Activated T-helper 9 cell treated with anti-CD3 and anti-CD28 coated beads, Interleukin-2, amount 50 U/mL, for 16 hours (primary cell): ENCODE measurements around the gene SOX5.

ENCODE experiments used
- DNase-seq: peaks from one replicate; pipeline ENCODE4 v3.0.0-alpha.2; 2020; ENCODE audit warnings: low read depth

The SOX5 gene

GRCh38 chr12:23596568-23596967 is 352.9 kb downstream of the SOX5 start:
- no peak for DNase-seq

- no peak for DNase-seq
Observed at GRCh38 chr12:23587833-23588559, 361.5 kb downstream of the SOX5 start.

GRCh38 chr12:23585782-23586163 is 363.7 kb downstream of the SOX5 start:
- DNase-seq, result no peak

DNA sequence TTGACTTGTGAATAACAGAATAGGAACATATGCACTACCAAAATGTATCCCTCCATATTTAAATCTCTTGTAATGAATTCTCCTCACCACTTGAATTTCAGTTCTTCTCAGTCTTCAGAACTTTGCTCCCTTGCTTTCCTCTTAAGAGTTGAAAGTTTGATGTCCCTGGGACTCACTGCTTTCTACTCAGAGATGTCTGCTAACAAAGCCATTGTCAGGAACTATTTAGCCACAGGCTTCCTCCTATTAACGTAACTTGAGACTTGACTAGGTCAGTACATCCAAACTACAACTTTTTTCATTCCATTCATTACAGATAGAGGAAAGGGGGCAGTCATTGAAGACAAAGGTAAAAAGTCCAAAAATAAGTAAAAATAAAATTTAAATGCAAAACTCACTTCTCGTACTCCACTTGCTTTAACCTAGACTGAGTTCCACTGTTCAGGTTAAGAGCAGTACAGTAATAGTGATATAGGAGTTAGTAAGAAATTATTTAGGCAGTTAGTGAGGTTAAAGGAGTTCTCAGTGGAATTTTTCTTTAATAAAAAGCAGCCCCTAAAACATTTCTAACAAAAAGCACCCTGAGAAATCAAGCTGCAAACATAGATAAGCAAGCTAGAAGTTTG is 364.2 kb downstream of the SOX5 start:
- DNase-seq, result no peak

GRCh38 chr12:23581913-23582312 is 367.6 kb downstream of the SOX5 start:
- no peak for DNase-seq

DNA sequence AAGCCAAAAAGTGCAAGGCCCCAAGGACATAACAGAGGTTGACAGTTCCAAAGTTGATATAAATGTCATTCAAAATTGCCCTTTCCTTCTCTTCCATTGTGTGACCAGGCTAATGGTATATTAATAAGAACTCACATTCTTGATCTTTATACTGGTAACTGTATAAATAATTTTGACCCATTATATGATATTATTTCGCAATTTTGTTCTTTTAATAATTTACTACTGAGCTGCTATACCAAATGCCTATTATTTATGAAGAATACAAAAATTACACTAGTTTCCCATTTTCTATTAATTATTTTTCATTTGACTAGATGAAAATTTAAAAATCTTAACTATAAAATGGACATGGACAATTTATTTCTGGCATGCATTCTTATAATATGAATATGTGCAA is 370.2 kb downstream of the SOX5 start:
- DNase-seq, result no peak

GRCh38 chr12:23576372-23576771 is 373.1 kb downstream of the SOX5 start:
- DNase-seq, result no peak

DNA sequence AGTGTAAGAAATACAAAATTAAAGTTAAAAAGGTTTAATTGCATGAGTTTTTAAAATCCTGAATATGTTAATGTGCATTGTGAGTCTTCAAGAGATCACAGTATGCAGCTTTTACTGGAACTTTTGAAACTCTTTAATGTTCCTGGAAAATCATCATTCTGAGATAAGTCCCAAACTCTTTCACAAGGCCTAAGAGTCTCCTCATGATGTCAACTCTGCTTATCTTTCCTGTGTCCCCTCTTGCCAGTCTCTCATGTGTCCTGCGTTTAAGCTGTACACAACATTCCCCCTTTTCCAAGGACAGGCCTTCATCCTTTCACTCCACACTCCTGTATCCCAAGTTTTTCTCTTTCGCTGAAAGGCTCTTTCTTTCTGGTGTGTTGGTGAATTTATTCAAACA is 380.1 kb downstream of the SOX5 start:
- DNase-seq, result no peak

- DNase-seq, result no peak
Observed at GRCh38 chr12:23566133-23566532, 383.3 kb downstream of the SOX5 start.

DNA sequence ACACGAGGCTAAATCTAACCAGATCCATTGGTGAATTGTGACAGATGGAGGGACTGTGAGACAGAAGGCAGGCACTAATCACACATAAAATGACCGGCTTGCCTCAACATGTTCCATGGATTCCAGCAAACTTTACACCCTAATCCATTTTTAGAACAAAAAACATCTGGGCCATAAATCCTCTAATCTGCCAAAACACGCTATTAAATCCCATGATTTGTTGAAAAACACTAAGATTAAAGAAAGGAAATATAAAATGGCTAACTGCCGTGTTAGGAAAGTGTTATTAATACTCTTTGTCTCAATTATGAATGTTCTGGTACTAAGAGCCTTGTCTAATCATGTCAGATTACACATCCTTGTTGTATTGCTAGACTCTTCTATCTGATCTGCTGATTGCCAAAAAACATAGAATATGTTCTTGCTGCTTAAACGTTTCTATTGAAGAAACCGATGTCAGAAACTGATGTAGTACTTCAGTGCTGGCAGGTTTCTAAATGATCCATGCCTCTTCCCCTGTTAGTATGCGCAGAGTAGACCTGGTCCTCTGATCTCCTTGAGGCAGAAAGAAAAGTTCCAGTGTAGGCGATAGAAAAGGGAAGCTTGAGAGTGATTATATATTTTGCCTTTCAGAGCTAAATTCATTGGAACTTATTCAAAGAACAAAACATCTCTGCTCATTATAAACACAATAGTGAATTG is 384.9 kb downstream of the SOX5 start:
- no peak for DNase-seq

DNA sequence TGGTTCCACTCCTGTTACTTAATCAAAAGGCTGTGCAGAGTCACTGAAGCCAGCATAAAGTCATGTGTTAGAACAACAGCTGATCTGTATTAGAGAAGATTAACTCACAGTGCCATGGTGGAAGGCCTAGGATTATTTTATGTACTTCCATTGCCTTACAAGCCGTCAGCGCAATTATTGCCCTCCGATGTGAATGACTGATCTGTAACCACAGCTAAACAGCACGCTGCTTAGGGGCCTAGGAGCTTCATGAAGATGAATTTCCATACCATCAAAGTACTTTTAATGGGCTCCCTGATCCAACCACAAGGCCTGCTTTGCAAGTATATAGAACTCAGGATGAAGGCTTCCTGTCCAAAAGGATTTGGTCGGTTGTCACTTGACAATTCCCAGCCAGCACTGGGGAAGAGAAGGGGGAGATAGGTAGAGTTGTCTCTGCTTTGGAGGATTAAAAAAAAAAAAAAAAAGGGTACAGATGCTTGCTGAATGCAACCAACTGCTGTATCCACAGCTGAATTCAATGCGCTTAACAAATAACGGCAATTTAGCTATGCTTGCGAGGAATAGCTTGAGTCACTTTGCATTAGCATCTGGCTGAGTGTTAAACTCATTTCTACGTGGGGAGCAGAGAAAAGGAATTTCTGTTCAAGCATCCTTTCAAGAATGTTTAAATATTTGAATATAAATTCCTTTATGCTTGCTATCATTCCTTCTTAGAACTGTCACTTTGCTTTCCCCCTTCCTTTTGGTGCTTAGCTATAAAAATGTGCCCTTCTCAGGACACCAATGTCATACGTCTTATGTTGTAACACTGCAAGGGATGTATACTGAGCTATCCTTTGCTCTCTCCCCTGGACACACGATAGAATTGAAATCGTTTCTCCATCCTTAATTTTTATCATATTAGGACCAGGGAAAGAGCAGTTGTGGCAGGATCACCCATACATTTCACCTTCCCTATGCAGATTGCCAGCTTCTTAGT is 387.8 kb downstream of the SOX5 start:
- DNase-seq, result no peak

DNA sequence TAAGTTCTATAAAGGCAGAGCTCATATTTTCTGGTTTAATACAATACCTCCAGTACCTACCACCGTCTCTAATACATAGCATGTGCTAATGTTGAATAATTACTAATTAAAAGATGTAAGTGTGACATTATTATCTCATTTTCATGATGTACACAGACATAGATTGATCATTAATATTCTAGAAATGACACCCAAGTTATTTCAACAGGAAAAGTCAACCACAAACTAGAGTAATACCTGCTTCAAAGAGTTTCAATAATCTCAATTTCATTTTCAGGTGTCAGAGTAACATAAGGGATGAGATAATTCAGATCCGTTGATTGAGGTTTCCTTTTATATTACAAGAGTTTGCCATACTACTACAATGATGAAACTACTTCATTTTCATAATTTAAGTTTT is 388.9 kb downstream of the SOX5 start:
- no peak for DNase-seq

GRCh38 chr12:23559268-23559753 is 390.2 kb downstream of the SOX5 start:
- no peak for DNase-seq

DNA sequence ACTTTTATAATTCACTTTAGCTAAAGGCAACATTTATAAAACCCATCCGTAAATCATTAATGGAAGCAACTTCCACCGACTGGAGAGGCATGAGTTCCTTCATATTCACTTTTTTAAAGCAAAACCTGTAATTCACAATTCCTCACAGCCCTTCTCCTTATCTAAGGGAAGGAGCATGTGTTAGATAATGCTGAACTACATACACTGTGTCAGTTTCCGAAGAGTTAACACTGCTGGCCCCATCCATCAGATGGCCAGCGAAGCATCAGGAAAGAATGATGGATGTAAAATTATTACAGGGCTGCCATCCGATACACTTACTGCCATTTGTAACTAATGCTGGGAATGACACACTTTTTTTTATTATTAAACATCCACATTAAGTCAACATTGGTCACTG is 392.8 kb downstream of the SOX5 start:
- no peak for DNase-seq

GRCh38 chr12:23555825-23556207 is 393.7 kb downstream of the SOX5 start:
- DNase-seq, result no peak

GRCh38 chr12:23555180-23555824 is 394.2 kb downstream of the SOX5 start:
- DNase-seq, result no peak

DNA sequence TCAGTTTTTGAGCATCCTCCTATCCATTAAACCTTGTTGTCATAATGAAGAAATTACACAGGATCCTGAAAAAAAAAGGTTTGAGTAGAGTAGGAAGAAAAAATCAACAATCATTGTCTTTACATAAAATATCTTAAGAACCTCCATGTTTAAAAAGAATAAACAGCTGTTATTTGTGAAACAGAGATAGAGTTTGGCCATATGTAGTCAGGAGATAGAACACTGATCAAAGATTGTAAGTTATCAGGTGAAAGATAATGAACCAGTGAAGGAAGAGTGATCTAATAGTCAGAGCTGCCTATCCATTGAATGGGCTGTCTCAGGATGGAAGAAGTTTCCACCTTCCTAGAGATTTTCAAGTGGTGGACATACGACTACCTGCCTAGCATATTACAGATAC is 397.1 kb downstream of the SOX5 start:
- DNase-seq, result no peak

DNA sequence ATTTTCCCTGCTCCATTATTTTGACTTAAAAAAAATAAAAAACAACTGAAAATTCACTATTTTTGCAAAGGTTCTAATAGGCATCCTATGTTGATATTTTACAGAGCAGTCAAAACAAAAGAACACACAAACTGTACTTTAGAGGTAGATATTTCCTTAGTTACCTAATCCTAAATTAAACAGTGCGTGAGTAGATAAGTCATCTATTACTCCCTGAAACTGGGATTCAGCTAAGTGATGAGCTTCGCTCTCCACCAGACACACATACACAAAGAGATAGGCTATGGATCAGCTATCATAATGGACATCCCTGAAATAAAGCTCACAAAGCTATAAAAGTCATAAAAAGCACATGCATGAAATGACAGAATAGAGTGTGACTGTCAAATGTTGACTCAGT is 398.7 kb downstream of the SOX5 start:
- DNase-seq, result no peak

DNA sequence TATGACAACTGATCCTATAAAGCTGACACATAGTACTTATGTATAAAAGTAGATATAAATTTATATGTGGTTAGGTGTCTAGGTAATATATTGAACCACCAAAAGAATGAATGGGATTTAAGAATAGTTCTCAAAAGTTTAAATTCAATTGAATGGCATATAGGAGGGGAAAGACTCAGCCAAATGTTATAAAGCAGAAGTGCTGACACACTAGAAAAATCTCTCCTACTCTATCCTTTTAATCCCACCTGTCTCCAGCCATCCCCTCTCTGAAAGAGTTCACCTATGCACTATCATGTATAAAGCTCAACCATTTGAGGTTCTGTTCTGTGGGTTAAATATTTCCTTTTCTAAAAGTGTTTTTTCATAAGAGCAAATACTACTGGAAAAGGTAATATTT is 400.7 kb downstream of the SOX5 start:
- no peak for DNase-seq

GRCh38 chr12:23546756-23547155 is 402.7 kb downstream of the SOX5 start:
- no peak for DNase-seq

DNA sequence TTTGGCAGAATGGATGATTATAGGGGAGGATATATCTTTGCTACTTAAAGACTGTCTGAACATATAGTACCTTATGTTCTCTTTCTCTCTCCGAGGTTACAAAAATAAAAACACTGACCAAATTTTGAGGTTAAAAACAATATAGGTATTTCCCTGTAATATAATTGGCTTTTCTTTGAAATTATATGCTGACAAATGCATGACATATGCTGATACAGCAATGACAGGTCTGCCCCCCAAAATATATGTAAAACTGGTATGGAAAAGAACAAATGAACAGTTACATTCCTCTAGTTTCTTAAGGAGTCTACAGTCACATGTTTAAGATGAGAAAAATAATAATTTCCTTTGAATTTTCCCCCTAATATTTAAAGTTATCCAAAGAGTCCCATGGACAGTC is 405.7 kb downstream of the SOX5 start:
- DNase-seq, result no peak

- DNase-seq, result no peak
Observed at GRCh38 chr12:23542187-23542586, 407.3 kb downstream of the SOX5 start.
